NCI-H2227 treated with DMSO at 0.1 percent for 48 hours (cell line): ENCODE measurements around the gene VAC14.
"Not testable (repeated sequence)": the region's sequence is repeated elsewhere in the genome, so short reads cannot be mapped to it uniquely, and the experiment has no call there.

Experiments used
- DNase-seq: peaks from one replicate; lab custom pipeline; 2025; lab: John Stamatoyannopoulos, UW

VAC14 gene

GRCh38 chr16:70680495-70681381, 120.2 kb downstream of the VAC14 start:
- DNase-seq, result no peak

- no peak for DNase-seq
These were observed 121.1 kb downstream of the VAC14 start for GRCh38 chr16:70679671-70680494.

- no peak for DNase-seq
These were observed 121.9 kb downstream of the VAC14 start for GRCh38 chr16:70678898-70679670.

- no peak for DNase-seq
These were observed 122.6 kb downstream of the VAC14 start for GRCh38 chr16:70678121-70678897.

GRCh38 chr16:70677499-70678120, 123.3 kb downstream of the VAC14 start:
- DNase-seq, result no peak

GRCh38 chr16:70676675-70677498, 124.1 kb downstream of the VAC14 start:
- no peak for DNase-seq

- no peak for DNase-seq
These were observed 125.0 kb downstream of the VAC14 start for GRCh38 chr16:70675851-70676513.

- no peak for DNase-seq
These were observed 126.5 kb downstream of the VAC14 start for GRCh38 chr16:70674221-70675014.

- DNase-seq, result not testable (repeated sequence)
These were observed 130.0 kb downstream of the VAC14 start for GRCh38 chr16:70670938-70671337.

GRCh38 chr16:70670175-70670574, 130.8 kb downstream of the VAC14 start:
- no peak for DNase-seq

GRCh38 chr16:70665806-70666735, 134.9 kb downstream of the VAC14 start:
- DNase-seq, result no peak

DNA sequence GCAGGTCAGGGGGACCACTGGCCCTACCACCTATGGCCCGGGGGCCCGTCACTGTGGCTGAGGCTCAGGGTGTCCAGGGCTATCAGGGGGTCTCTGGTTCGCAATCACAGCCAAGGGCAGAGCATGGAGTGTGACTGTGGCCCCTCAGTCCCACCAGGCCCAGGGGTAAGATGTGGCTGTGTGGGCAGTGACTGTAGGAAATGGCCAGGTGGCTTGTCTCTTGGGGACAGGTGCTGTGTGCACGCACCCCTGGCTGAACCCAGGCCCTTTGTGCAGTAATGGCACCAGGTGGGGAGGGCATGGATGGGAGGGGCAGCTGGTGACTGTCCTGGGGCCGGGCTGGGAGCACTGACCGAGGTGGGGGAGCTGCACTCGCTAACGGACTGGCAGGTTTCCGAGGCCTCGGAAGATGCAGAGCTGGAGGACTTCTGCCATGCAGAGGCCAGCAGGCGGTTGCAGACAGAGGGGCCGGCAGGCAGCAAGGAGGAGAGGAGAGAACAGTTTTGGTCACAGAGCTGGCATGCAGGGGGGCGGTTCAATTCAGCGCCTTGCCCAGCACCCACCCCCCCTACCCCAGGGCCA, 135.8 kb downstream of the VAC14 start:
- no peak for DNase-seq

DNA sequence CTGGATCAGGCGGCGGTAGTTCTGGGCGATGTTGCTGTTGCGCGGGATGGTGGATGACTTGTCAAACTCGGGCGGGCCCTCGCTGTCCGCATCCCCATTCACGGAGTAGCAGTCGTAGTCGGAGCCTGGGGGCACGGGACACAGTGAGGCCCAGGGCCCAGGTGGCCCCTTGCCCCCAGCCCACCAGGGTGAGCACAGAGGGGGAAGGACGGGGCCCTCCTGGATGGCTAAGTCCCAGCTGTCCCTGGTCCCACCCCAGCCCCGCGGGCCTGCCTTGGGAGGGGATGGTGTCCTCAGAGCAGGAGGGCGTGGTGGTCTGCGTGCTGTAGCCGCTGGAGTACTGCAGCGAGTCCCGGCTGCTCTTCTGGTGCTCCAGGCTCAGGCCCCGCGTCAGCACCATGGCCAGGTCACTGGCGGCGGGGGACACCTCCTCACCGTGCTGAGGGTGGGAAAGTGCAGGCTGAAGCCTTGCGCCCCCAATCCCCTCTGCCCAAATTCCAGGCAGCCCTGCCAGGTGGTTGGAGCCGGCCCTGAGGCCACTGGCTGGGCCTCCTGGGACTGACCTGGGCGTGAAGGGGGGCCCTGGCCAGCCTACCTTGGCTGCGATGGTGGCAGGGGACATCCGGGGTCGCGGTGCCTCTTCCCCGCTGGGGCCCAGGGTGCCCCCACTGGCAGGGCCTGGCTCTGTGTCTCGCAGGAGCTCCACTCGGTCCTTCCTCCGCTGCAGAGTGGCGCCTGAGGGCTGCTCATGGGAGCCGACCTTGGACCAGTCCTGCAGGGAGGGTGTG, 136.4 kb downstream of the VAC14 start:
- no peak for DNase-seq

DNA sequence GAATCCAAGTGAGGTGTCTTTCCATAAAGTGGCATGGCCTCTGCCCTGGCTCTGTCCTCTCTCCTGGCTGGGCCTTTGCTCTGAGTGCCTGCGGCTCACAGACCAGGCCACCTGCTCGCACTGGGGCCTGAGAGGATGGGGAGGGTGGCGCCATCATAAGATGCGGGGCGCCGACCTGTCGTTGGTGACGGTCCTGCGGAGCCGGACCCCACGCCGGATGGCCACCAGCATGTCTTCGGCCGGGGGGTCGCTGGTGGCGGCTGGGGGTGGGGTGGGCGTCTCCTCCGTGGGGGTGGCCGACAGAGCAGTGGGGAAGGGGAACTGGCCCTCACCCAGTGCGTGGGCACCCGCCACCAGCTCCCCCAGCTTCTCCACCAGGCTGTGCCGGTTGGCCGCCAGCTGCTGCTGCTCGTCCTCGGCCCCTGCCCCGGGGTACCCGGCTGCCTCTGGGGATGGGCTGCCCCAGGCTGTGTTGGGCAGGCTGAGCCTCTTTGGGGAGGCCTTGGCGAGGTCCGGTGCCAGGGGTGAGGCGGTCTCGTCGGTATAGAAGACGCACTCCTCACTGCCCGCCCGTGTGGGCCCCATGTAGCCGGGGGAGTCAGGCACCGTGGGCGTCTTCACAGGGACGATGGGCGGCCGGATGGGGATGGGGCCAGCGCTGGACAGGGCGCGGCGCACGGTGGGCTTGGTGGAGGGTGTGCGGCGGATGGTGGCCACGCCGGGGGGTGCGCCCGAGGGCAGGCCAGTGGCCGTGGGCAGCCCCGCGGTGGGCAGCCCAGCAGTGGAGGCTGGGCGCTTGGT, 137.2 kb downstream of the VAC14 start:
- no peak for DNase-seq

- DNase-seq, result no peak
These were observed 137.9 kb downstream of the VAC14 start for GRCh38 chr16:70662991-70663523.
